GM12891 (cell line): ENCODE data around the gene PTCSC3.

ENCODE experiments used
- PAX5 ChIP-seq: IDR thresholded peaks from 2 replicates; pipeline ENCODE4 v1.6.1; 2011; ENCODE audit warnings: low read length, moderate library complexity, mild to moderate bottlenecking; ENCODE audit not compliant: insufficient read depth, severe bottlenecking
- POLR2A ChIP-seq: IDR thresholded peaks from 2 replicates; pipeline ENCODE4 v1.6.1; 2011; ENCODE audit warnings: low read depth, low read length, control low read depth
- POLR2AphosphoS5 ChIP-seq: IDR thresholded peaks from 2 replicates; pipeline ENCODE4 v1.6.1; 2011; ENCODE audit warnings: low read depth, low read length, control low read depth
- TAF1 ChIP-seq: IDR thresholded peaks from 2 replicates; pipeline ENCODE4 v1.6.1; 2011; ENCODE audit warnings: low read depth, low read length, control low read depth

DNA sequence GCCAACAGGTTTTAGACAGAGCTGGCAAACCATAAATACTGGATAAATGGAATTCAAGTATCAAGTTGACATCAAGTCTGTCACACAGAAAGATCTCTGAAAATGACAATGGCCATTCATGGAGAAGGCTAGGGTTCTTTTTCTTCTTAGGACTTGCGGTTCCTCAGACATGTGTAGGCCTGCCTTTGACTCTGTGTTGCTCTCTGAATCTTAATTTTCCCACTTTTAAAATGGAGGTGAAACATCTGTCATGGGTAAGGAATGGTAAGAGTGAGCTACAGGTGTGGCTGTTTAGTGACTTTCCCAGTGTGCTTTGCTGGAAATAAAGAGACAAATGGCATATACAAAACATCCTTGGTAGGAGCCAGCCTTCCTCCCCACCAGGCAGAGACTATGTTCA is 79.2 kb downstream of the PTCSC3 start:
- TF ChIP-seq POLR2A = no peak
- TF ChIP-seq TAF1 = no peak
- TF ChIP-seq PAX5 = no peak
- no peak for TF ChIP-seq POLR2AphosphoS5
